ENCODE measurements around the gene MAFB.

Gene MAFB

DNA sequence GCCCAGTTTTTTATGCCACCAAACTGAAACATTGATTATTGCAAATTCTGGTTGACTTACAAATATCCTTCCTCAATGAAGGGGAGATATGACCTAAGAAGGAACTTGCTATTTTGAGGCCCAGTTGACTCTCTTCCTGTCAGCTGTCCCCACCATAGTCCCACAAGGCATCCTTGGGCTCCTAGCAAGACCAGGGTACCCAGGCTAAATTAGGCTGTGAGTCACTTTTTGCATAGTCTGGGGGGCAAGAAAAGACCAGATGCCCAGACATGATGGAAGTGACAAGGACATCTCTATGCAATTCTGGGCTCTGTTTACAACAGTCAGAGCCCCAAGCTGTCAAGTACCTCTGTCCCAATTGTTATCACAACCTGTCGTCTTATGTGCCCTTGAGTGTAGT, 31.8 kb upstream of the MAFB start:
- TF ChIP-seq, protein P1, sequence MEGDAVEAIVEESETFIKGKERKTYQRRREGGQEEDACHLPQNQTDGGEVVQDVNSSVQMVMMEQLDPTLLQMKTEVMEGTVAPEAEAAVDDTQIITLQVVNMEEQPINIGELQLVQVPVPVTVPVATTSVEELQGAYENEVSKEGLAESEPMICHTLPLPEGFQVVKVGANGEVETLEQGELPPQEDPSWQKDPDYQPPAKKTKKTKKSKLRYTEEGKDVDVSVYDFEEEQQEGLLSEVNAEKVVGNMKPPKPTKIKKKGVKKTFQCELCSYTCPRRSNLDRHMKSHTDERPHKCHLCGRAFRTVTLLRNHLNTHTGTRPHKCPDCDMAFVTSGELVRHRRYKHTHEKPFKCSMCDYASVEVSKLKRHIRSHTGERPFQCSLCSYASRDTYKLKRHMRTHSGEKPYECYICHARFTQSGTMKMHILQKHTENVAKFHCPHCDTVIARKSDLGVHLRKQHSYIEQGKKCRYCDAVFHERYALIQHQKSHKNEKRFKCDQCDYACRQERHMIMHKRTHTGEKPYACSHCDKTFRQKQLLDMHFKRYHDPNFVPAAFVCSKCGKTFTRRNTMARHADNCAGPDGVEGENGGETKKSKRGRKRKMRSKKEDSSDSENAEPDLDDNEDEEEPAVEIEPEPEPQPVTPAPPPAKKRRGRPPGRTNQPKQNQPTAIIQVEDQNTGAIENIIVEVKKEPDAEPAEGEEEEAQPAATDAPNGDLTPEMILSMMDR (conservative IDR thresholded peaks at IDR 0.05; ENCODE audit: low read length): no peak
- no peak for DNase-seq (ENCODE audit: low read depth)

DNA sequence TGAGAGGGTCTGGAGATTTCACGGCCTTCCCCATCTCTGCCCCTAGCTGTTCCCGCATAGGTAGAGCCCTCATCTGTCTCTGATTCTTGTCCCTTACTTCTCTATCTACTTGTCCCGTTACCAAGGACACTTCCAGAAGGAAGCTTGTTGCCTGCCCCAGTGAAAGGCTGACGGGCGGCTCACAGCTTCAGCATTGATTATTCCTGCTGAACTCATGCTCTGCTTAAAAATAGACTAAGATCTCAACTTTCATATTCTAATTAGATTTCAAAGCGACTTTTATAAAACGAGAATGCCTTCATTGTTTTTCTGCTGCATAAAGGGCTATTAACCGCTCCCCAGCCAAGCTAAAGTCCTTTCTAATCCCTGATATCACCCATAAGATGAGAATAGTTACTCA, 31.1 kb upstream of the MAFB start:
- DNase-seq (ENCODE audit: low read depth): no peak
- TF ChIP-seq, protein P1 (conservative IDR thresholded peaks at IDR 0.05; ENCODE audit: low read length): no peak
- no peak overlapping the region for H3K4me3 ChIP-seq (ENCODE audit: low read length)

More for the DNA sequence above, 31.8 kb upstream of the MAFB start:
- no peak overlapping the region for H3K4me3 ChIP-seq (ENCODE audit: low read length)

DNA sequence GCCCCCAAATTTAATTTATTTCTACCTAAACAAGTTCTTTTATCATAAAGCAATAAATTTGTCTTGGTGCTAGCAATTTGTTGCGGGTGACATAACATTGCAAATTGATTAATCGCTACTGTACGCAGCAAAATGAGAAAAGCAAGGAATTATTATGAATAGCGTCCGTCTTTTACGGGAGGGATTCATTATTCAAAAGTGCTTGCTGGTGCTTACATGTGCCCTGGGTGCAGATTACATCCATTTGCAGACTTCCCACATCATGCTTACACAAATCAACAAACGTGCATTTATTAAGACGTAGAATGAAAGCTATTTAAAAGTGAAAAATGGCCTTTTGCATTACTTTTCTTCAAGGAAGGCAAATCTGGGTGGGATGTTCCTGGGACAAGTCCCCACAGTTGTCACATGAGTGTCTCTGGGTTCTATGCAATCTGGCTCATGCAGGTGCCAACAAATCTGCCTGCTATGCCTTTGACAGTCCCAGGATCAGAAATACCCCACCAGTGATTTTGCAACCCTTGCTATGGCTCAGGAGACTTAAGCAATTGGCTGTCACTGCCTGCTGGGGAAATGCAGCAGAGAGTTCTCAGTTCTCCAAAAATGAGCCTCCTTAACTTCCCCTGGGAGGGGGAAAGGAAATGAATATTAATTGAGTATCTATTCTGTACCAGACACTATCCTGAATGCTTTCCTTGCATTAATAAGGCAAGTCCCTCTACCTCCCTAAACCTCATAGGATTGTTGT, 30.1 kb upstream of the MAFB start:
- no peak overlapping the region for H3K4me3 ChIP-seq (ENCODE audit: low read length)
- TF ChIP-seq, protein P1 (conservative IDR thresholded peaks at IDR 0.05; ENCODE audit: low read length): no peak
- no peak for DNase-seq (ENCODE audit: low read depth)

DNA sequence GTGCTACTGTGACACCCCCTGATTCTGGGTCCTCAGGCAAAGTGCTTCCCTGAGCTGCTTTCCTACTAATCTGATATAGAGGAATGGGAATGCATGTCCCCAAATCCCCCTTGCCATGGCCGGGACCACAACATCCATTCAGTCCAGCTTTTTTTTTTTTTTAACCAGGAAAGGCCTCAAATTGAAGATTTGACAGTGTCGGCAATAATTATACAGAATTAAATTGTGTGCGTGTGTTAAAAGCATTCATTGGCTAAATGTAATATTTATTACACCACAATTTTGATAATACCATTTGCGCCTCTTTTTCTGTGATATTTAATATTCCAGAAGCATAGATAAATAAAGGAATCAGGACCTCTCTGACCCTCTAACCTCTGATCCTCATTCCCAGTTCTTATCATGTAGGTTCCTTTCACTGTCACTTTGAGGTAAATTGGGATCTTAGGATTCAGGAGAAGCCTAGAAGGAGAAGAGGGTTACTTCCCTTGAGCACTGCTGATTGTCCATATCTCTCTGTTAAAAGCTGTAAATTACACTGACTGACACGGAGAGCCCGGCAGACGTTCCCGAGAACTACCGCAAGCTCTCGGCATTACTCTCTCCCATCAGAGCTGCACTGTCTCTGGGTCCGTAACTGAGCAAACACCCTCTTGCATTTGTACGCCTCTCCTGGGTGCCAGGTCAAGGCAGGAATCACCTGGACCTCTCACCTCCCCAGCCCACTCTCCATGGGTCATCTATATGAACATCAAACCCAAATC, 29.4 kb upstream of the MAFB start:
- DNase-seq (ENCODE audit: low read depth): no peak
- H3K4me3 ChIP-seq (ENCODE audit: low read length): no peak overlapping the region
- TF ChIP-seq, protein P1 (conservative IDR thresholded peaks at IDR 0.05; ENCODE audit: low read length): no peak

DNA sequence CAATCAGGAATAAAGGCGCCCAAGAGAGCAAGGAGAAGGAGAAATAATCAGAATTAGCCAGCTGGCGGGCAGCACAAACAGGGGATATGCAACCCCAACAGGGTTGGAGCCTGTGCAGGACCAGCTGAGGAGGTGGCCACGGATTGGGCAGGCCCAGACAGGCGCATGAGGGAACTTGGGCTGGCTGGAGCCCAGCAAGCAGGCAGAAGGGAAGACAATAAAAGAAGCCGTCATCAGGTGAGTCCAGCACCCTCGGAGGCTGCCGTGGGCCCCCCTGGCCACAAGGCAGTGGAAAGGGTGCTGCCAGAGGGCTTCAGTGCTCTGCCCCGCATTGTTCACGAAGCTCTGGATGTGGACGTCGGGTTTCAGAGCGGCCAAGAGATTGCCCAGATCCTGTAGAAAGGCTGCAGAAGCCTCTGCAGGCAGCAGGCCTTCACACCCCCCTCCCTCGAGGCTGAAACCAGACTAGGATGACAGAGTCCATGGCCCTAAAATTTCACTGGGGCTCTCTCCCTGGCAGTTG, 28.4 kb upstream of the MAFB start:
- DNase-seq (ENCODE audit: low read depth): no peak
- no peak overlapping the region for H3K4me3 ChIP-seq (ENCODE audit: low read length)
- TF ChIP-seq, protein P1 (conservative IDR thresholded peaks at IDR 0.05; ENCODE audit: low read length): no peak

DNA sequence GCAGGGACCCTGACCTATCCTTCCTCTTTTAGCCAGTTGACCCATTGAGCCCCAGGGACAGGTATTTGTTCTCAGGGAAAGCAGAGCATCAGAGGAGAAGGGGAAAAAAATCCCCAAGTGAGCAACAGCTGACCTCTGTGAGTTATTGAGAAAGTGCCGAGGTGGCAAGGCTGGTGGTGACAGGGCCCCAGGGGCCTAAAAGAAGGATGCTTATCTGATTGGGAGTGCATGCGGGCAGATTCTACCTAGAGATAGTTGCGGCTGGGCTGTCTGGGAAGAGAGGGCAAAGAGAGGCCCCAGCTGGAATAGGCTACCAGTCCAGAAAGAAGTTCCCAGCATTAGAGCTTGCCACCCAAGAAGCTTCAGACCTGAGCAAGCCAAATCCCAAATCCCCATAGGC, 26.5 kb upstream of the MAFB start:
- DNase-seq (ENCODE audit: low read depth): no peak
- TF ChIP-seq, protein P1 (conservative IDR thresholded peaks at IDR 0.05; ENCODE audit: low read length): no peak

More for the DNA sequence above, 26.5 kb upstream of the MAFB start:
- no peak overlapping the region for H3K4me3 ChIP-seq (ENCODE audit: low read length)
